ENCODE data around the gene ORM2. TPM values are rescaled to one million over a fixed set of nuclear protein-coding genes. Genes with fewer than 3 reads are reported as not detected.

Gene ORM2
- total and polyA plus RNA-seq, 2 donors (not counting 1 experiment from before 2014, with no cell fraction given), result not detected

- Histone ChIP-seq H3K4me3 (ENCODE audit: control extremely low read depth in 1 of 5, extremely low read depth in 1 of 5, insufficient read depth in 1 of 5, low read depth in 2 of 5, low read length in 4 of 5) (no peak overlapping the region), H4K20me1 (ENCODE audit: control insufficient read depth, insufficient read depth, low read length, poor library complexity, severe bottlenecking) (peaks cover 70% of the 10 kb centered on the region), H3K4me2 (replicated peaks; ENCODE audit: low read depth, low read length, poor library complexity, severe bottlenecking) (no peak overlapping the region), H3K9ac (ENCODE audit: low read length) (no peak overlapping the region), H3K27me3 (replicated peaks in 1 of 4; ENCODE audit: control extremely low read depth in 1 of 4, control insufficient read depth in 3 of 4, insufficient read depth in 4 of 4, low read length in 3 of 4) (no peaks in the 10 kb centered on the region), H3K27ac (ENCODE audit: low read length in 2 of 2) (peak overlapping the region in 1 of 2 donors; percentile 58), H2AFZ (ENCODE audit: insufficient read depth, low read depth, low read length, poor library complexity, severe bottlenecking) (no peak overlapping the region), H3K4me1 (ENCODE audit: control insufficient read depth in 2 of 2, insufficient read depth in 2 of 2, low read length in 2 of 2) (peaks cover 6 to 24% of the 10 kb centered on the region in 2 donors), H3K9me3 (ENCODE audit: control extremely low read depth in 1 of 3, control insufficient read depth in 2 of 3, insufficient read depth in 1 of 3, low read length in 2 of 3) (no peaks in the 10 kb centered on the region), H3K79me2 (ENCODE audit: control insufficient read depth, insufficient read depth, low read length) (peaks cover 22% of the 10 kb centered on the region), H3K36me3 (replicated peaks in 1 of 2; ENCODE audit: control extremely low read depth in 1 of 2, control insufficient read depth in 1 of 2, extremely low read depth in 1 of 2, insufficient read depth in 2 of 2, low read length in 1 of 2) (peaks cover 11 to 98% of the 10 kb centered on the region in 2 experiments)
- ATAC-seq (ENCODE audit: low read depth), result no peak
- peaks cover 37% of the 10 kb centered on the region for H3K4me1 Mint-ChIP-seq
- H3K27ac Mint-ChIP-seq, result peak overlapping the region; percentile 37
- H3K4me3 Mint-ChIP-seq, result no peak overlapping the region
- H3K27me3 Mint-ChIP-seq, result no peaks in the 10 kb centered on the region
- ChIA-PET CTCF (interaction anchor here (0.5 to 9.3 kb wide), 5 partner anchors 30 to 288 kb away, joined by 3 to 91 read pairs (median 3); no protein-coding TSS in a partner anchor), POLR2A (interaction anchor here (1.0 to 1.2 kb wide), 2 partner anchors 29 to 42 kb away, joined by 3 read pairs; no protein-coding TSS in a partner anchor)
- H3K9me3 Mint-ChIP-seq (ENCODE audit: insufficient read depth), result no peaks in the 10 kb centered on the region
- WGBS (ENCODE audit: insufficient coverage), result 100% methylated on average over 3 of the region's 9 CpGs
- intact Hi-C loops (cut with micrococcal nuclease), result no loop called here
- no peak for TF ChIP-seq EZH2 (IDR thresholded peaks at IDR 0.05; ENCODE audit: borderline replicate concordance, insufficient read depth, low read depth, low read length, poor library complexity, severe bottlenecking)
- no peak for TF ChIP-seq CTCF (IDR thresholded peaks at IDR 0.05)
- DNase-seq, result no peak
These were observed 14.0 kb downstream of the ORM2 start for GRCh38 chr9:114343471-114344187.

- no peak overlapping the region for H3K4me2 ChIP-seq (replicated peaks; ENCODE audit: low read depth, low read length, poor library complexity, severe bottlenecking)
- H3K4me3 Mint-ChIP-seq, result no peak overlapping the region
- H3K36me3 ChIP-seq (replicated peaks in 1 of 2; ENCODE audit: control extremely low read depth in 1 of 2, control insufficient read depth in 1 of 2, extremely low read depth in 1 of 2, insufficient read depth in 2 of 2, low read length in 1 of 2), result peaks cover 10 to 98% of the 10 kb centered on the region in 2 experiments
- H3K27me3 Mint-ChIP-seq, result no peaks in the 10 kb centered on the region
- peaks cover 70% of the 10 kb centered on the region for H4K20me1 ChIP-seq (ENCODE audit: control insufficient read depth, insufficient read depth, low read length, poor library complexity, severe bottlenecking)
- H3K4me1 Mint-ChIP-seq, result peaks cover 38% of the 10 kb centered on the region
- no peaks in the 10 kb centered on the region for H3K27me3 ChIP-seq (replicated peaks in 1 of 4; ENCODE audit: control extremely low read depth in 1 of 4, control insufficient read depth in 3 of 4, insufficient read depth in 4 of 4, low read length in 3 of 4)
- H3K9me3 ChIP-seq (ENCODE audit: control extremely low read depth in 1 of 3, control insufficient read depth in 2 of 3, insufficient read depth in 1 of 3, low read length in 2 of 3), result no peaks in the 10 kb centered on the region
- ATAC-seq (ENCODE audit: low read depth) (no peak), DNase-seq (no peak)
- TF ChIP-seq CTCF (IDR thresholded peaks at IDR 0.05) (no peak), EZH2 (IDR thresholded peaks at IDR 0.05; ENCODE audit: borderline replicate concordance, insufficient read depth, low read depth, low read length, poor library complexity, severe bottlenecking) (no peak)
- H3K9me3 Mint-ChIP-seq (ENCODE audit: insufficient read depth), result no peaks in the 10 kb centered on the region
- peak overlapping the region in 1 of 2 donors; percentile 43 for H3K27ac ChIP-seq (ENCODE audit: low read length in 2 of 2)
- no peak overlapping the region for H3K9ac ChIP-seq (ENCODE audit: low read length)
- H3K4me3 ChIP-seq (ENCODE audit: control extremely low read depth in 1 of 5, extremely low read depth in 1 of 5, insufficient read depth in 1 of 5, low read depth in 2 of 5, low read length in 4 of 5), result no peak overlapping the region
- 94% methylated on average over 8 of the region's 11 CpGs for WGBS (ENCODE audit: insufficient coverage)
- H3K4me1 ChIP-seq (ENCODE audit: control insufficient read depth in 2 of 2, insufficient read depth in 2 of 2, low read length in 2 of 2), result peaks cover 11 to 25% of the 10 kb centered on the region in 2 donors
- H2AFZ ChIP-seq (ENCODE audit: insufficient read depth, low read depth, low read length, poor library complexity, severe bottlenecking), result no peak overlapping the region
- H3K79me2 ChIP-seq (ENCODE audit: control insufficient read depth, insufficient read depth, low read length), result peaks cover 22% of the 10 kb centered on the region
- intact Hi-C loops (cut with micrococcal nuclease), result no loop called here
- ChIA-PET POLR2A (interaction anchor here (1.2 kb wide), 1 partner anchor 41 kb away, joined by 3 read pairs; no protein-coding TSS in a partner anchor), CTCF (interaction anchor here (0.5 to 9.3 kb wide), 3 partner anchors 60 to 288 kb away, joined by 3 to 91 read pairs (median 3); no protein-coding TSS in a partner anchor)
- H3K27ac Mint-ChIP-seq, result peak overlapping the region; percentile 13
These were observed 14.5 kb downstream of the ORM2 start for GRCh38 chr9:114344188-114344566.
